BLaER1 (cell line): ENCODE data around the gene CTDSPL.
A peak's percentile ranks its signal among the peaks of the same experiment; 100 is the strongest.
"Not testable (repeated sequence)": the region's sequence is repeated elsewhere in the genome, so short reads cannot be mapped to it uniquely, and the experiment has no call there.

ENCODE experiments used
- H3K27ac ChIP-seq: shearing (Covaris generic); formaldehyde crosslinking; 2 replicates; pipeline ENCODE4 v1.8.1; 2022
- H3K27me3 ChIP-seq: shearing (Covaris generic); formaldehyde crosslinking; 2 replicates; pipeline ENCODE4 v1.8.1; 2022
- H3K36me3 ChIP-seq: shearing (Covaris generic); formaldehyde crosslinking; 2 replicates; pipeline ENCODE4 v1.8.1; 2022
- H3K4me1 ChIP-seq: shearing (Covaris generic); formaldehyde crosslinking; 2 replicates; pipeline ENCODE4 v1.8.1; 2022
- H3K4me2 ChIP-seq: shearing (Covaris generic); formaldehyde crosslinking; 2 replicates; pipeline ENCODE4 v1.8.1; 2022
- H3K4me3 ChIP-seq: shearing (Covaris generic); formaldehyde crosslinking; 2 replicates; pipeline ENCODE4 v1.8.1; 2022
- H3K9ac ChIP-seq: shearing (Covaris generic); formaldehyde crosslinking; 2 replicates; pipeline ENCODE4 v1.8.1; 2022
- H3K9me3 ChIP-seq: shearing (Covaris generic); formaldehyde crosslinking; 2 replicates; pipeline ENCODE4 v1.8.1; 2022
- H4K20me1 ChIP-seq: shearing (Covaris generic); formaldehyde crosslinking; 2 replicates; pipeline ENCODE4 v1.8.1; 2022
- Cebpa-rat ChIP-seq: shearing (Covaris generic); IDR thresholded peaks from 2 replicates; pipeline ENCODE4 v1.8.1; 2022

CTDSPL gene

DNA sequence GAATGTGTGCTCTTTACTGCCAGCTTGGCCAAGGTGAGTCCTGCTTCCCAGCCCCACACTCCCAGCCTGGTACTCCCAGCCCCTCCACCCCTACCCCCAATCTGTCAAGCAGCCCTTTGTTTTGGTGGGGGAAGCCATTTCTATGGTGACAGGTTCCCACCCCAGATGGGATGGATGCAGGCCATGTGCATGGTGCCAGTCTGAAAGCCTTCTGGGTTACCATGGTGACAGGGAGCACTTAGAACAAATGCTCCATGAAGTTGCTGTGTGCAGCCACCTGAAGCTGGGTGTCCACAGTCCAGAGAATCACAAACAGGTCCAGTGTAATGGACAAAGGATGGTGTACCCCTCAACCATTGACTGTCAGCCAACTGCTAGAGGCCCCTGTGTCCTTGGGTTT is 109.8 kb downstream of the CTDSPL start:
- no peak overlapping the region for H3K27ac ChIP-seq
- no peaks in the 10 kb centered on the region for H4K20me1 ChIP-seq
- no peak overlapping the region for H3K4me3 ChIP-seq
- H3K27me3 ChIP-seq = no peaks in the 10 kb centered on the region
- no peak for TF ChIP-seq Cebpa-rat
- no peaks in the 10 kb centered on the region for H3K9me3 ChIP-seq
- peaks cover 13% of the 10 kb centered on the region for H3K4me1 ChIP-seq
- peaks cover 10% of the 10 kb centered on the region for H3K36me3 ChIP-seq
- H3K9ac ChIP-seq = no peak overlapping the region
- H3K4me2 ChIP-seq = no peak overlapping the region

- H3K9me3 ChIP-seq, H3K9ac ChIP-seq, H3K27me3 ChIP-seq, H3K4me3 ChIP-seq, H4K20me1 ChIP-seq, H3K27ac ChIP-seq, H3K4me2 ChIP-seq: not testable (repeated sequence)
- peaks cover 13% of the 10 kb centered on the region for H3K36me3 ChIP-seq
- peaks cover 13% of the 10 kb centered on the region for H3K4me1 ChIP-seq
These were observed 110.4 kb downstream of the CTDSPL start for GRCh38 chr3:37972056-37972455.

DNA sequence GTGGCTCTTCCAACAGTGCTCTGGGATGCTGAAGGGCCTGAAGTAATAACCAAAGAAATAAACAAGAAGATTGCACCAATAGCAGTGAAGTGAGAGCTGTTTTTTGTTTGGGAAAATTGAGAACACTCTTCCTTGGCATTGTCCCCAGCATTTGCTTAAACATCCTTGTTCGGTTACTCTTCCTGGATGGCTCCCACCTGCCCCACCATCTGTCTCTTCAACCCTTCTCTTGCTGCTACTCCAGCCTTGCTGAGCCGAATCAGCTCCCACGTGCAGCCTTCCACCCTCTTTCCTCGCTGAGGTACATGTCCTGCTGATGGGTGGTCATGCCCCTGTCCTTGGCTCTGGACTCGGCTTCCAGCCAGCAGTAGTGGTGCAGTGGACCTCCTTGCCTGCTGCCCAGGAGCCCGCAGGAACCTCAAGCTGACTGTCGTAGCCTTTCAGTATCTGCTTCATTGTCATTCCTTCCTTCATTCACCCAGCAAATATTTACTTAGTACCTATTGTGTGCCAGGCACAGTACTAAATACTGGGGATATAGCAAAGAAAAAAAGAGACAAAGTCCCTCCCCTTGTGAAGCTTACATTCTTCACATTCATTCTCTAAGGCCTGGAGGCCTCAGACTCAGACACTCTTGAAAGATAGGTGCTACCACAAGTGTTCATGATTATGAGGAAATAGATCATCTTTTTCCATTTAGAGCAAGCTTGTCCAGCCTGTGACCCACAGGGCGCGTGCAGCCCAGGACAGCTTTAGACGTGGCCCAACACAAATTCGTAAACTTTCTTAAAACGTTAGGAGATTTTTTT is 111.8 kb downstream of the CTDSPL start:
- Histone ChIP-seq H4K20me1 (no peaks in the 10 kb centered on the region), H3K9me3 (no peaks in the 10 kb centered on the region), H3K4me3 (no peak overlapping the region), H3K27me3 (no peaks in the 10 kb centered on the region), H3K9ac (no peak overlapping the region), H3K4me2 (no peak overlapping the region), H3K36me3 (peaks cover 13% of the 10 kb centered on the region), H3K4me1 (peaks cover 13% of the 10 kb centered on the region), H3K27ac (no peak overlapping the region)
- TF ChIP-seq Cebpa-rat = no peak

DNA sequence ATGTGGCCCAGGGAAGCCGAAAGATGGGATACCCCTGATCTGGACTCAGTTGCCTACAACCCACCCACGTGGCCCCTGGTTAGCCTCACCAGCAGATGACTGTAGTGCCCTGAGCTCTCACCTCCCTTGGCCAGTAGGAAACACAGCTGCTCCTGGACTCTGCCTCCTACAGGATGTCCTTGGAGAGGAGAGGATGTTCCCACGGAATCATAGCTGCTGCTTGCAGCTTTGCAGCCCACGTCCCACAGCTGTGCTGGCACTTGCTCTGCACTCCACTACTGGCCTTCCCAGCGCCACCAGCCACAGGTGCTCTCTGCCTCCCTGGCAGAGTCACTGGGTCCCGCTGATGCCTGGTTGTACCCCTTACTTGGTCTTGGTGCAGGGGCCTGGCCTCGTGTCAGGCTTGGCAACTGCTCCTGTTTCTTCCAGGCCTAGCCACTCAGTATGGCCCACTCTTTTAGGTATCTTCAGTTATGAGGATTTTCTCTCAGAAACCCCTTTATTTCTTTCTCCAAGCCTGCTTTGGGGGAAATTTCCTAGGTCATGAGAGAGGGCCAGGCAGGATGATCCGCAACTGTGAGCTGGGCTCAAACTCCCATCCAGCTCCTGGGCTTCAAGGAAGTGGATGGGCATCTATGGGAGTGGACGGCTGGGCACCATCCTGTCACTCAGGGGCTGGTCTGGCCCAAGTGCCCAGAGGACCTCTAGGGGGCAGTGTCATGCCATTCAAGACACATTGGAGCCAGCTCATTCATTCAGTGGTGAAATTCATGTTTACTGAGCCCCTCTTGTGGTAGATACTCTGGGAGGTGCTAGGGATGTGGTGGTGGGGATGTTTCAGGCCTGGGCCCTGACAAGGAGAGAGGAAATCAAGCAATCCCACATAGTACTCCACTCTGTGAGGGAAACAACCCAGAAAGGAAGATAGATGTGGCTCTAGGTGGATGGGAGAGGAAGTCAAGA is 112.7 kb downstream of the CTDSPL start:
- Histone ChIP-seq H3K4me3 (no peak overlapping the region), H3K4me1 (peaks cover 10% of the 10 kb centered on the region), H3K9me3 (no peaks in the 10 kb centered on the region), H3K9ac (no peak overlapping the region), H3K27me3 (no peaks in the 10 kb centered on the region), H3K27ac (no peak overlapping the region), H3K36me3 (peaks cover 13% of the 10 kb centered on the region), H3K4me2 (no peak overlapping the region), H4K20me1 (no peaks in the 10 kb centered on the region)
- TF ChIP-seq Cebpa-rat = no peak

DNA sequence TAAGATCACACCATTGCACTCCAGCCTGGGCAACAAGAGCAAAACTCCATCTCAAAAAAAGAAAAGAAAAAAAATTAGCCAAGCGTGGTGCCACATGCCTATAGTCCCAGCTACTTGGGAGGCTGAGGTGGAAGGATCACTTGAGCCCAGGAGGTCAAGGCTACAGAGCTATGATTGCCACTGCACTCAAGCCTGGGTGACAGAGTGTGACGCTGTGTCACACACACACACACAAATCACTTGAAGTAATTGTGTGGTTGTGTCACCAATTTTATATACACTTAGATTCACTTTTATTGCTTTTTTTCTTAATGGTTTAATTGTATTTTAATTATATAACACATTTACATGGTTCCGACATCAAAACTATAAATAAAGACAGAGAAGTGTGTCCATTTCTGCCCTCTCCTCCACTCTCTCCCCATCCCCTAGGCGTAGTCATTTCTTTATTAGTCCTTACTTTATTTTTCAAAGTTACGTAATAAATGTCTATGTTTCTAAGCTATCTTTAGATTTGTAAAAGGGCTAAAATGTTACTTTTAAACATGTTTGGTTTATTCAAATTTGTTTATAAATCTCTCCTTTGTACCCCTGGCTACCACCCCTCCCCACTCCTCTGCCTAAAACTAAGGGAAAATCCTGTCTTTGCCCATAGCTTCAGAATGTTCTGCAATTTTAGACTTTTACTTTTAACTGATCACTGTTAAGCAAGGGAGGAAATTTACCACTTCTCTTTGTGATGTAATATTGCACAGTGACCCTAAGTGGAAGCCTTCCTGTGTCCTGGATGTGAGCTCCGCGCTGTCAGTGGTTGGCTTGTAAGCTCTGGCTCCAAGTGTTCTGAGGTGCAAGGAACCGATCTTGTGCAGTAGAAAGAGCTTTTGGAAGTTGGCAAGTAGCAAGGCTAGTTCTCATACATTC is 118.1 kb downstream of the CTDSPL start:
- Histone ChIP-seq H3K27ac (0 out of 2 replicates have a peak overlapping the region, but pooled peaks have one; percentile 9), H3K9me3 (no peaks in the 10 kb centered on the region), H3K4me2 (no peak overlapping the region), H3K4me1 (peaks cover 46% of the 10 kb centered on the region), H3K36me3 (peaks cover 17% of the 10 kb centered on the region), H3K9ac (no peak overlapping the region), H4K20me1 (no peaks in the 10 kb centered on the region), H3K4me3 (no peak overlapping the region), H3K27me3 (no peaks in the 10 kb centered on the region)
- peak; percentile 8; the same call in 1 of the 2 replicates for TF ChIP-seq Cebpa-rat

DNA sequence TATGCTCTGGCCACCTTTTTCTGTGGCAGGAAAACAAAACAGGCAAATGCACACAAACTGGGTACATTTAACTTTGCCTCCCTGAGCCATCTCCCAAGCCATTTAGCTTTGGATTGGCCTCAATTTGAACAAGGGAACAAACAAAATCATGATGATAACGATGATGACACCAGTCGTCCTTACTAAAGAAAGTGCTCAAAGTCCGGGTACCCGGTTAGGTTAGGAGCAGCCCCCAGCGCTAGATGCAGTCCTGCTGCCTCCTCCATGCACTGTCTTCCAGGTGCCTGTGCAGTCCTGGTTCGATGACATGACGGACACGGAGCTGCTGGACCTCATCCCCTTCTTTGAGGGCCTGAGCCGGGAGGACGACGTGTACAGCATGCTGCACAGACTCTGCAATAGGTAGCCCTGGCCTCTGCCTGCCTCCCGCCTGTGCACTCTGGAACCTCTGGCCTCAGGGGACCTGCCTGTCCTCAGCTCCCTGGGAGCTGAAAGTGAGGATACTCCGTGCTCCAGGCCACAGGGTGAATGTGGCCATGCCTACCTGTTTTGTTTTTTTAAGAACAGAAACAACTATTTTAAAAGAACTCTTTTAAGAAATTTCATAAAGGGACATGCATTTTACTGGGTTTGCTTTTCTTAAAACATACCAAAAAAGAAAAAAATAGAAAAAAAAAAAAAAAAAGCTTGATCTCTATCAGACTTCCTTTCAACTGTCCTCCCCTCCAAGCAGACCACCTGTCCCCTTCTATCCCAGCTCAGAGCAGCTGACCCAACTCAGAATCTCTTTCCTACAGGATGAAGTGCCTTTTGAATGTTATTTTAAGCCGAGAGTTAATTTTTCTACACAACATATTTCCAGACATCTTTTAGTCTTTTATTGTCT is 119.0 kb downstream of the CTDSPL start:
- Histone ChIP-seq H3K27ac (0 out of 2 replicates have a peak overlapping the region, but pooled peaks have one; percentile 9), H3K9me3 (no peaks in the 10 kb centered on the region), H3K36me3 (peaks cover 15% of the 10 kb centered on the region), H3K27me3 (no peaks in the 10 kb centered on the region), H3K4me2 (no peak overlapping the region), H3K9ac (no peak overlapping the region), H3K4me3 (no peak overlapping the region), H3K4me1 (peaks cover 52% of the 10 kb centered on the region), H4K20me1 (no peaks in the 10 kb centered on the region)
- TF ChIP-seq Cebpa-rat = no peak

- Histone ChIP-seq H3K4me1 (peaks cover 58% of the 10 kb centered on the region), H3K36me3 (peaks cover 9% of the 10 kb centered on the region), H3K9me3 (no peaks in the 10 kb centered on the region), H3K4me2 (no peak overlapping the region), H3K4me3 (no peak overlapping the region), H3K27me3 (no peaks in the 10 kb centered on the region), H3K9ac (no peak overlapping the region), H3K27ac (no peak overlapping the region), H4K20me1 (no peaks in the 10 kb centered on the region)
- no peak for TF ChIP-seq Cebpa-rat
These were observed 119.6 kb downstream of the CTDSPL start for GRCh38 chr3:37981348-37981664.

DNA sequence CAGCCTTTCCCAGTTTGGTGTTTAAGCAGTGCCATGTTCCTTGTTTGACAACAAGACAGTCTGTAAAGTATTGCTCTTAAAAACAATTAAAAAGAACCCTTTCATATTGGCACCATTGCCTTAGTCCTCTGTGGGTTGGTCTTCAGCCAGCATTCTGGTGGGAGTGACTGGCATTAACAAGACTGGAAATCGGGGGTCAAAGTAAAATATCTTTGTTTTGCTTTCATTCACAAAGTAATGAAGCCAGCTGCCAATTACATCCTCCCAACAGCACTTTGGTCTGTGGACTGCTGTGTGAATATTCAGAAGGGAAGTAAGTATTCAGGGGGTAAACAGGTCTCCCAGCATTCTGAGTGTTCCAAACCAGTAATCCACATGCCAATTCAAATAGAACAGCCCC is 120.7 kb downstream of the CTDSPL start:
- no peaks in the 10 kb centered on the region for H4K20me1 ChIP-seq
- H3K4me1 ChIP-seq = peaks cover 65% of the 10 kb centered on the region
- H3K4me3 ChIP-seq = no peak overlapping the region
- peaks cover 4% of the 10 kb centered on the region; the same call in 1 of the 2 replicates for H3K36me3 ChIP-seq
- H3K27ac ChIP-seq = peak overlapping the region; percentile 41
- TF ChIP-seq Cebpa-rat = no peak
- no peaks in the 10 kb centered on the region for H3K27me3 ChIP-seq
- H3K4me2 ChIP-seq = peak overlapping the region; percentile 45
- H3K9ac ChIP-seq = no peak overlapping the region
- H3K9me3 ChIP-seq = no peaks in the 10 kb centered on the region

DNA sequence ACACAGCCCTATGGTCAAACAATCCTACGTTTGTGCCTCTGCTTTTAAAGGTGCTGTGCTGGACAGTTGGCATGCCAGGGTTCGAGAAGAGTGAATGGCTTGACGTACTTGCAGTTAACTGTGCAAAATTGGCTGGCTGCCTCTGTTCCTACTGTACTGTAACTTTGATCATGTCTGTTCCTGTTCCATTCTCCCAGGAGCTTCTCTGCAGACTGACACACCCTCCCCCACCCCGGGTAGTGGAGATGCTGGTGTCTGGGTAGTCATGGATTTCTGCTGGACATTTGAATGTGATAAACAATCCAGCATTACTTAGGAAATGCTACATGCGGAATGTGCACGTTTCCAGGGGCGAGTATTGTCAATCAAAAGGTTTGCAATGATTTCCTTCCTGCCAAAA is 122.4 kb downstream of the CTDSPL start:
- Histone ChIP-seq H3K4me3 (peak overlapping the region; percentile 38), H3K27ac (peak overlapping the region; percentile 84), H3K36me3 (peaks cover 4% of the 10 kb centered on the region; the same call in 1 of the 2 replicates), H3K27me3 (no peaks in the 10 kb centered on the region), H4K20me1 (no peaks in the 10 kb centered on the region), H3K4me1 (peaks cover 76% of the 10 kb centered on the region), H3K9ac (peak overlapping the region; percentile 65; the same call in 1 of the 2 replicates), H3K4me2 (peak overlapping the region; percentile 91), H3K9me3 (no peaks in the 10 kb centered on the region)
- no peak for TF ChIP-seq Cebpa-rat
